ENCODE data around the gene SRD5A3. TPM values are rescaled to one million over a fixed set of nuclear protein-coding genes. Genes with fewer than 3 reads are reported as not detected.
A peak's percentile ranks its signal among the peaks of the same experiment; 100 is the strongest.

SRD5A3 gene
- total RNA-seq, 4 donors from 2014 or later, result 1.2 to 13.5 (median 4.9) TPM

DNA sequence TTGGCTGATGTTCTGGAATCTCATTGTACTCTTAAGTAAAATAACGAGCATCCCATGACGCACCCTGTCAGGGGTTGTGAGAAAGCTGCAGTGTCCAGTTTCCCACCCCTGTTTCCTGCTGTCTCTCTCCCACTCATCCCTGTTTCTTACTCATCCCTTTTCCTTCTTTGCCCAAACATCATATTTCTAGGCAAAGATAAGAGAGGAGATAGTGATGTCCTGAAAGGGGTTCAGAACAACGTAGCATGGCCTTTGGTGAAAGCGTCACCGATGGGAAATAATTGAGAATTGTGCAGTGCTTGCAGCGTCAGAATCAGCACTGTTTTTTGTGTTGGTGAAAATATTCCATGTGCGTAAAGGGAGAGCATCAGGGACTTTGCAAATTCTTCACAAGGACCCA lies 26.2 kb downstream of the SRD5A3 start:
- TF ChIP-seq POLR2AphosphoS5 (IDR thresholded peaks at IDR 0.05), result no peak
- TF ChIP-seq, protein P1, sequence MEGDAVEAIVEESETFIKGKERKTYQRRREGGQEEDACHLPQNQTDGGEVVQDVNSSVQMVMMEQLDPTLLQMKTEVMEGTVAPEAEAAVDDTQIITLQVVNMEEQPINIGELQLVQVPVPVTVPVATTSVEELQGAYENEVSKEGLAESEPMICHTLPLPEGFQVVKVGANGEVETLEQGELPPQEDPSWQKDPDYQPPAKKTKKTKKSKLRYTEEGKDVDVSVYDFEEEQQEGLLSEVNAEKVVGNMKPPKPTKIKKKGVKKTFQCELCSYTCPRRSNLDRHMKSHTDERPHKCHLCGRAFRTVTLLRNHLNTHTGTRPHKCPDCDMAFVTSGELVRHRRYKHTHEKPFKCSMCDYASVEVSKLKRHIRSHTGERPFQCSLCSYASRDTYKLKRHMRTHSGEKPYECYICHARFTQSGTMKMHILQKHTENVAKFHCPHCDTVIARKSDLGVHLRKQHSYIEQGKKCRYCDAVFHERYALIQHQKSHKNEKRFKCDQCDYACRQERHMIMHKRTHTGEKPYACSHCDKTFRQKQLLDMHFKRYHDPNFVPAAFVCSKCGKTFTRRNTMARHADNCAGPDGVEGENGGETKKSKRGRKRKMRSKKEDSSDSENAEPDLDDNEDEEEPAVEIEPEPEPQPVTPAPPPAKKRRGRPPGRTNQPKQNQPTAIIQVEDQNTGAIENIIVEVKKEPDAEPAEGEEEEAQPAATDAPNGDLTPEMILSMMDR (IDR thresholded peaks at IDR 0.05), result no peak
- no peak for TF ChIP-seq EP300 (IDR thresholded peaks at IDR 0.05; ENCODE audit: low read depth)
- no peak for TF ChIP-seq POLR2A (IDR thresholded peaks at IDR 0.05)
- intact Hi-C loops (cut with DNase I; ENCODE audit: low total_unique reads) (no loop called here), in situ Hi-C loops (cut with MboI; ENCODE audit: low pct_ligation_motif_present in 1 of 4, low pct_unique_long_range_greater_than_20kb in 1 of 4, low sequenced_read_pairs in 3 of 4) (loop anchor here in 1 of 4 donors (25.0 kb wide), 2 partner anchors 365 to 490 kb away; partner anchors contain the start of gene EXOC1)
- H3K27ac ChIP-seq, result no peak overlapping the region
- H3K9me3 ChIP-seq, result no peaks in the 10 kb centered on the region
- WGBS, 2 donors (ENCODE audit: low coverage in 1 of 2), result 94% methylated on average over 7 of the region's 7 CpGs
- H3K4me3 ChIP-seq, result no peak overlapping the region
- no peaks in the 10 kb centered on the region for H3K27me3 ChIP-seq
- no peak for DNase-seq
- no peaks in the 10 kb centered on the region for H3K4me1 ChIP-seq
- H3K36me3 ChIP-seq, result no peaks in the 10 kb centered on the region

DNA sequence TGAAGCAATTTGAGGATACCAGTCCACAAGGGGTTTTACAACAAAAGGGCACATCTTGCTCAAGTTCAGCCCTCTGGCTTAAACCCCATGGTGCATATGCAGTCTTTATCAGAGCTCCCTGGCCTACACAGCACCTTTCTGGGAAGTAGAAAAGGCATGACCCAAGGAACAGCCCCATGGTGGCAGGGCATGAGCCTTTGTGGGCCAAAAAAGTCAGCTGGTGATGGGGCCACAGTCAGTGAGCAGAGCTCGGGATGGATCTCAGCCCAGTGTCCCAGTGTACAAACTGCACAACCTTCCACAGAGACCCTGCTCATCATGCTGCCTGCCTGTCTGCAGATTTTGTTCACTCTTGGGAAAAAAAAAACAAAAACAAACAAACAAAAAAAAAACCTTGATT lies 27.4 kb downstream of the SRD5A3 start:
- 83 to 93% methylated on average over 1 of the region's 1 CpG for WGBS, 2 donors (ENCODE audit: low coverage in 1 of 2)
- H3K36me3 ChIP-seq, result no peaks in the 10 kb centered on the region
- in situ Hi-C loops (cut with MboI; ENCODE audit: low pct_ligation_motif_present in 1 of 4, low pct_unique_long_range_greater_than_20kb in 1 of 4, low sequenced_read_pairs in 3 of 4) (loop anchor here in 1 of 4 donors (25.0 kb wide), 2 partner anchors 364 to 489 kb away; partner anchors contain the start of gene EXOC1), intact Hi-C loops (cut with DNase I; ENCODE audit: low total_unique reads) (no loop called here)
- TF ChIP-seq, protein P1 (IDR thresholded peaks at IDR 0.05), result no peak
- TF ChIP-seq EP300 (IDR thresholded peaks at IDR 0.05; ENCODE audit: low read depth) (no peak), POLR2AphosphoS5 (IDR thresholded peaks at IDR 0.05) (no peak), POLR2A (IDR thresholded peaks at IDR 0.05) (no peak)
- H3K4me3 ChIP-seq, result no peak overlapping the region
- H3K9me3 ChIP-seq, result no peaks in the 10 kb centered on the region
- H3K27ac ChIP-seq, result no peak overlapping the region
- no peak for DNase-seq
- no peaks in the 10 kb centered on the region for H3K27me3 ChIP-seq
- no peaks in the 10 kb centered on the region for H3K4me1 ChIP-seq

DNA sequence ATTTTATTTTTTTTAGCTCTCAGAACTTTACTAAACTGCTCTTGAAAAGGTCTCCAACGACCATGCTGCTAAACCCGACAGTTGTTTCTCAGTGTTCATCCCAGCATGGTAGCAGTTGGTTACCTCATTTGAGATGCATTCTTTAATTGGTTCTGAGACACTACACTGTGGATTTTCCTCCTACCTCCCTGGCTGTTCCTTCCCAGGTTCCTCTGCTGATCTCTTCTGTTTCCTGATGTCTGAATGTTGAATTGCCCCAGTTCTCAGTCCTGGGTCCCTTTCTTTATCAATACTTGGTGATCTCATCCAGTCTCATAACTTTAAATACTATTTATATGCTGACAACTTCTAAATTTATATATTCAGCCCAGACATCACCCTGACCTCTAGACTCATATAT lies 30.7 kb downstream of the SRD5A3 start:
- Histone ChIP-seq H3K9me3 (no peaks in the 10 kb centered on the region), H3K36me3 (no peaks in the 10 kb centered on the region), H3K4me1 (no peaks in the 10 kb centered on the region), H3K27ac (no peak overlapping the region), H3K27me3 (no peaks in the 10 kb centered on the region), H3K4me3 (no peak overlapping the region)
- DNase-seq, result no peak
- WGBS, 2 donors (ENCODE audit: low coverage in 1 of 2), result 89 to 94% methylated on average over 2 of the region's 2 CpGs
- in situ Hi-C loops (cut with MboI; ENCODE audit: low pct_ligation_motif_present in 1 of 4, low pct_unique_long_range_greater_than_20kb in 1 of 4, low sequenced_read_pairs in 3 of 4) (no loop called here), intact Hi-C loops (cut with DNase I; ENCODE audit: low total_unique reads) (no loop called here)
- TF ChIP-seq POLR2A (IDR thresholded peaks at IDR 0.05), result no peak
- TF ChIP-seq, protein P1 (IDR thresholded peaks at IDR 0.05), result no peak
- TF ChIP-seq POLR2AphosphoS5 (IDR thresholded peaks at IDR 0.05), result no peak
- TF ChIP-seq EP300 (IDR thresholded peaks at IDR 0.05; ENCODE audit: low read depth), result no peak

DNA sequence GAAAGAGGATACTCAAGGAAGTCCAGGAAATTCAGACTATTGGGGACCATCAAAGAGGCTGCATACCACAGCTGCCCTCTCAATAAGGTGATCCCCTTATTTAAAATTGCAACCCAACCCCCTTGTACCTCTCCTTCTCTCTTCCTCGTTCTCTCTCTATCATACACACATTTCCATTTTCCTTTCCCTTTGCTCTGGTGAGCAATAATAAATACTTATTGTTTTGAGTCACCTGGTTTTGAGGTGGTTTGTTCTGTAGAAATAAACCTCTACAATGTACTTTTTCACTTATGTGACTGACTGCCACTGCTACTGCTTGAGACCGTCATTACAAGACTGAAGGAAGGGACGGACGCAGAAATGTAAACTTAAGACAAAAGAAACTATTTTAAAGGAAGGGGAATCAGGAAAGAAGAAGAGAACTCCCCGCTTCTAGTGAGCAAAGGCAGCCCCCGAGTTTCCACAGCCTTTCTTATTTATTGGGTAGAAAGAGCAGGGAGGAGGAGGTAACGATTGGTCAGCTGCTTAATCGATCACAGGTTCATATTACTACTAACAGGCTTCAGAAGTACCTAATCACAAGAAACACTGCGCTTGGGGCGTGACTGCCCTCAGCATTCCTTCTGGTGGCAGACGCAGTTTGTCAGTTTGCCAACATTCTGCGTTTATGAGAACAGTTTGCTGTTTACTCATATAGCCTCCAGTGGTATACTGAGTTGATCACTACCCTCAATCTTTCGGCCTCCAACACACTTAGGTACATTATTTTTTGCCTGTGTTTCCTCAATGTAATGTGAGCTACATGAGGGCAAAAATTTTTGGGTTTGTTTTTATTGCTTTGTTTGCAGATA lies 32.8 kb downstream of the SRD5A3 start:
- peak; percentile 56 for DNase-seq
- Histone ChIP-seq H3K9me3 (no peaks in the 10 kb centered on the region), H3K4me3 (no peak overlapping the region), H3K27me3 (no peaks in the 10 kb centered on the region), H3K4me1 (no peaks in the 10 kb centered on the region), H3K27ac (no peak overlapping the region), H3K36me3 (no peaks in the 10 kb centered on the region)
- WGBS, 2 donors (ENCODE audit: low coverage in 1 of 2), result 51 to 59% methylated on average over 8 to 13 of the region's 13 CpGs
- TF ChIP-seq POLR2A (IDR thresholded peaks at IDR 0.05) (no peak), EP300 (IDR thresholded peaks at IDR 0.05; ENCODE audit: low read depth) (no peak), POLR2AphosphoS5 (IDR thresholded peaks at IDR 0.05) (no peak)
- TF ChIP-seq, protein P1 (IDR thresholded peaks at IDR 0.05), result no peak
- intact Hi-C loops (cut with DNase I; ENCODE audit: low total_unique reads), result no loop called here
- in situ Hi-C loops (cut with MboI; ENCODE audit: low pct_ligation_motif_present in 1 of 4, low pct_unique_long_range_greater_than_20kb in 1 of 4, low sequenced_read_pairs in 3 of 4), result no loop called here
